ENCODE measurements around the gene GRIK1.

GRIK1 gene

DNA sequence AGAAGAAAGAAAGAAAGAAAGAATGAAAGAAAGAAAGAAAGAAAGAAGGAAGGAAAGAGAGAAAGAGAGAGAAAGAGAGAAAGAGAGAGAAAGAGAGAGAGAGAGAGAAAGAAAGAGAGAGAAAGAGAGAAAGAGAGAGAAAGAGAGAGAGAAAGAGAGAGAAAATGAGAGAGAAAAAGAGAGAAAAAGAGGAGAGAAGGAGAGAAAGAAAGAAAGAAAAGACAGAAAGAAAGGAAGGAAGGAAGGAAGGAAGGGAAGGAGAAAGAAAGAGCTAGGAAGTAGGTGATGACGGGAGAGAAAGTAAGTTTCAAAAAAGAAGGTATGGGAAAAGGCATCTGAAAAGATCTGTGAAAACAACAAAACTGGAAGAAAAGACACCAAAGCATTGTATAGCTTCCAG, 72.0 kb downstream of the GRIK1 start:
- TF ChIP-seq ZNF596 (tag by site-specific recombination; IDR thresholded peaks at IDR 0.05) (peak; percentile 90), YY2 (tag by site-specific recombination; IDR thresholded peaks at IDR 0.05) (no peak), ZNF521 (tag by site-specific recombination; IDR thresholded peaks at IDR 0.05) (no peak), ZNF558 (tag by site-specific recombination; IDR thresholded peaks at IDR 0.05) (no peak), ZNF366 (tag by site-specific recombination; conservative IDR thresholded peaks at IDR 0.05) (peak; percentile 77), ZNF19 (tag by site-specific recombination; IDR thresholded peaks at IDR 0.05; ENCODE audit: low read depth) (no peak), ZNF626 (tag by site-specific recombination; IDR thresholded peaks at IDR 0.05) (no peak), PRDM1 (tag by site-specific recombination; IDR thresholded peaks at IDR 0.05) (peak; percentile 75)
- H3K27ac ChIP-seq (ENCODE audit: extremely low read depth, low read depth, low read length): no peak overlapping the region
- no peak overlapping the region for H3K4me3 ChIP-seq (ENCODE audit: low read depth, low read length)
- H3K9me3 ChIP-seq (ENCODE audit: control insufficient read depth, insufficient read depth, low read depth, low read length): no peaks in the 10 kb centered on the region
- 0 out of 2 replicates have a peak, but pooled peaks cover under 1% of the 10 kb centered on the region for H3K4me1 ChIP-seq (ENCODE audit: control insufficient read depth, insufficient read depth, low read length)
- ChIA-PET POLR2A (no interaction called here), CTCF (no interaction called here)
- no peaks in the 10 kb centered on the region for H3K36me3 ChIP-seq (ENCODE audit: control insufficient read depth in 2 of 2, insufficient read depth in 1 of 2, low read length in 2 of 2)

GRCh38 chr21:29860346-29860745, 79.5 kb downstream of the GRIK1 start:
- peaks cover 3% of the 10 kb centered on the region; the same call in 1 of the 2 replicates for H3K4me1 ChIP-seq (ENCODE audit: control insufficient read depth, insufficient read depth, low read length)
- CTCF ChIA-PET: no interaction called here
- no peak for TF ChIP-seq ZNF157 (tag by site-specific recombination; IDR thresholded peaks at IDR 0.05)
- no peak for TF ChIP-seq ZNF311 (tag by site-specific recombination; IDR thresholded peaks at IDR 0.05; ENCODE audit: borderline replicate concordance)
- TF ChIP-seq ATF2 (tag by site-specific recombination; IDR thresholded peaks at IDR 0.05; ENCODE audit: low read depth): no peak
- TF ChIP-seq OSR2 (tag by site-specific recombination; IDR thresholded peaks at IDR 0.05): no peak
- TF ChIP-seq, protein P1, sequence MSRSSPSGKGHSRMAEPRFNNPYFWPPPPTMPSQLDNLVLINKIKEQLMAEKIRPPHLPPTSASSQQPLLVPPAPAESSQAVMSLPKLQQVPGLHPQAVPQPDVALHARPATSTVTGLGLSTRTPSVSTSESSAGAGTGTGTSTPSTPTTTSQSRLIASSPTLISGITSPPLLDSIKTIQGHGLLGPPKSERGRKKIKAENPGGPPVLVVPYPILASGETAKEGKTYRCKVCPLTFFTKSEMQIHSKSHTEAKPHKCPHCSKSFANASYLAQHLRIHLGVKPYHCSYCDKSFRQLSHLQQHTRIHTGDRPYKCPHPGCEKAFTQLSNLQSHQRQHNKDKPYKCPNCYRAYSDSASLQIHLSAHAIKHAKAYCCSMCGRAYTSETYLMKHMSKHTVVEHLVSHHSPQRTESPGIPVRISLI (tag by site-specific recombination; IDR thresholded peaks at IDR 0.05): no peak
- no peak for TF ChIP-seq ZNF677 (tag by site-specific recombination; IDR thresholded peaks at IDR 0.05)
- no peak for TF ChIP-seq HOXA7 (CRISPR knock-in tag; IDR thresholded peaks at IDR 0.05; ENCODE audit: borderline replicate concordance)
- TF ChIP-seq GLI2 (tag by site-specific recombination; IDR thresholded peaks at IDR 0.05; ENCODE audit: borderline replicate concordance, low read depth): no peak

DNA sequence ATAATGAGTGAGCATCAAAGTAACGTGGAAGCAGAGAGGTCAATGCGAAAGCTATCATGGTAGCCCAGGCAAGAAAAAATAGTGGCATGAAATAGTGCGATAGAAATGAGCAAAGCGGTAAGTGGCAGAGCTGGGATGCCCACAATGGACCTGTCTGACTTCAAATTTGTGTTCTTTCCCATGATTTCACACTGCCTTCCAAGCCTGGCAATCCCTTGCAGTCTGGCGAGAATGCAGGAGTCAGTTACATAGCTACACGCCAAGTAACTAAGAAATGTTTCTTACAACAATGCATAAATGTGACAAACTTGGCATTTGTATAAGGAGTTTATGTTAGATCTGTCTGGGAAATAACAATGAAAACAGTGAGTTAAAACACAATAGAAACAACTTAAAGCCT, 82.6 kb downstream of the GRIK1 start:
- Histone ChIP-seq H3K27ac (ENCODE audit: extremely low read depth, low read depth, low read length) (no peak overlapping the region), H3K4me3 (ENCODE audit: low read depth, low read length) (no peak overlapping the region), H3K36me3 (ENCODE audit: control insufficient read depth in 2 of 2, insufficient read depth in 1 of 2, low read length in 2 of 2) (no peaks in the 10 kb centered on the region), H3K4me1 (ENCODE audit: control insufficient read depth, insufficient read depth, low read length) (no peaks in the 10 kb centered on the region), H3K9me3 (ENCODE audit: control insufficient read depth, insufficient read depth, low read depth, low read length) (no peaks in the 10 kb centered on the region)
- ChIA-PET CTCF (interaction anchor here (0.7 to 3.1 kb wide), 2 partner anchors 8 to 778 kb away, joined by 3 to 12 read pairs; no protein-coding TSS in a partner anchor), POLR2A (no interaction called here)
- TF ChIP-seq ZNF560 (tag by site-specific recombination; IDR thresholded peaks at IDR 0.05; ENCODE audit: borderline replicate concordance) (no peak), EGR2 (tag by site-specific recombination; IDR thresholded peaks at IDR 0.05; ENCODE audit: low read depth) (no peak), ZNF174 (tag by site-specific recombination; IDR thresholded peaks at IDR 0.05) (no peak), ZNF514 (tag by site-specific recombination; IDR thresholded peaks at IDR 0.05) (no peak), ZNF366 (tag by site-specific recombination; conservative IDR thresholded peaks at IDR 0.05) (no peak), ZNF335 (tag by site-specific recombination; conservative IDR thresholded peaks at IDR 0.05) (no peak), ZNF664 (tag by site-specific recombination; IDR thresholded peaks at IDR 0.05) (no peak), HOXC10 (CRISPR knock-in tag; IDR thresholded peaks at IDR 0.05) (no peak), BCL11A (tag by site-specific recombination; IDR thresholded peaks at IDR 0.05; ENCODE audit: low read depth) (no peak), ZNF37A (tag by site-specific recombination; IDR thresholded peaks at IDR 0.05) (no peak), ZNF354C (tag by site-specific recombination; IDR thresholded peaks at IDR 0.05; ENCODE audit: borderline replicate concordance, low read depth) (no peak)
- TF ChIP-seq, protein P2, sequence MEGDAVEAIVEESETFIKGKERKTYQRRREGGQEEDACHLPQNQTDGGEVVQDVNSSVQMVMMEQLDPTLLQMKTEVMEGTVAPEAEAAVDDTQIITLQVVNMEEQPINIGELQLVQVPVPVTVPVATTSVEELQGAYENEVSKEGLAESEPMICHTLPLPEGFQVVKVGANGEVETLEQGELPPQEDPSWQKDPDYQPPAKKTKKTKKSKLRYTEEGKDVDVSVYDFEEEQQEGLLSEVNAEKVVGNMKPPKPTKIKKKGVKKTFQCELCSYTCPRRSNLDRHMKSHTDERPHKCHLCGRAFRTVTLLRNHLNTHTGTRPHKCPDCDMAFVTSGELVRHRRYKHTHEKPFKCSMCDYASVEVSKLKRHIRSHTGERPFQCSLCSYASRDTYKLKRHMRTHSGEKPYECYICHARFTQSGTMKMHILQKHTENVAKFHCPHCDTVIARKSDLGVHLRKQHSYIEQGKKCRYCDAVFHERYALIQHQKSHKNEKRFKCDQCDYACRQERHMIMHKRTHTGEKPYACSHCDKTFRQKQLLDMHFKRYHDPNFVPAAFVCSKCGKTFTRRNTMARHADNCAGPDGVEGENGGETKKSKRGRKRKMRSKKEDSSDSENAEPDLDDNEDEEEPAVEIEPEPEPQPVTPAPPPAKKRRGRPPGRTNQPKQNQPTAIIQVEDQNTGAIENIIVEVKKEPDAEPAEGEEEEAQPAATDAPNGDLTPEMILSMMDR (tag by site-specific recombination; IDR thresholded peaks at IDR 0.05): no peak
- TF ChIP-seq, protein P3, sequence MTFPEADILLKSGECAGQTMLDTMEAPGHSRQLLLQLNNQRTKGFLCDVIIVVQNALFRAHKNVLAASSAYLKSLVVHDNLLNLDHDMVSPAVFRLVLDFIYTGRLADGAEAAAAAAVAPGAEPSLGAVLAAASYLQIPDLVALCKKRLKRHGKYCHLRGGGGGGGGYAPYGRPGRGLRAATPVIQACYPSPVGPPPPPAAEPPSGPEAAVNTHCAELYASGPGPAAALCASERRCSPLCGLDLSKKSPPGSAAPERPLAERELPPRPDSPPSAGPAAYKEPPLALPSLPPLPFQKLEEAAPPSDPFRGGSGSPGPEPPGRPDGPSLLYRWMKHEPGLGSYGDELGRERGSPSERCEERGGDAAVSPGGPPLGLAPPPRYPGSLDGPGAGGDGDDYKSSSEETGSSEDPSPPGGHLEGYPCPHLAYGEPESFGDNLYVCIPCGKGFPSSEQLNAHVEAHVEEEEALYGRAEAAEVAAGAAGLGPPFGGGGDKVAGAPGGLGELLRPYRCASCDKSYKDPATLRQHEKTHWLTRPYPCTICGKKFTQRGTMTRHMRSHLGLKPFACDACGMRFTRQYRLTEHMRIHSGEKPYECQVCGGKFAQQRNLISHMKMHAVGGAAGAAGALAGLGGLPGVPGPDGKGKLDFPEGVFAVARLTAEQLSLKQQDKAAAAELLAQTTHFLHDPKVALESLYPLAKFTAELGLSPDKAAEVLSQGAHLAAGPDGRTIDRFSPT (tag by site-specific recombination; IDR thresholded peaks at IDR 0.05): no peak

More at GRCh38 chr21:29860346-29860745, 79.5 kb downstream of the GRIK1 start:
- no peak overlapping the region for H3K27ac ChIP-seq (ENCODE audit: extremely low read depth, low read depth, low read length)
- no peaks in the 10 kb centered on the region for H3K36me3 ChIP-seq (ENCODE audit: control insufficient read depth in 2 of 2, insufficient read depth in 1 of 2, low read length in 2 of 2)
- no peak overlapping the region for H3K4me3 ChIP-seq (ENCODE audit: low read depth, low read length)
- POLR2A ChIA-PET: no interaction called here
- no peaks in the 10 kb centered on the region for H3K9me3 ChIP-seq (ENCODE audit: control insufficient read depth, insufficient read depth, low read depth, low read length)
